DMS53 (cell line): ENCODE results near the gene HTR3D.
"Not testable (repeated sequence)": the region's sequence is repeated elsewhere in the genome, so short reads cannot be mapped to it uniquely, and the experiment has no call there.

Source experiments
- DNase-seq: peaks from one replicate; lab custom pipeline; 2025; lab: John Stamatoyannopoulos, UW

The HTR3D gene

DNA sequence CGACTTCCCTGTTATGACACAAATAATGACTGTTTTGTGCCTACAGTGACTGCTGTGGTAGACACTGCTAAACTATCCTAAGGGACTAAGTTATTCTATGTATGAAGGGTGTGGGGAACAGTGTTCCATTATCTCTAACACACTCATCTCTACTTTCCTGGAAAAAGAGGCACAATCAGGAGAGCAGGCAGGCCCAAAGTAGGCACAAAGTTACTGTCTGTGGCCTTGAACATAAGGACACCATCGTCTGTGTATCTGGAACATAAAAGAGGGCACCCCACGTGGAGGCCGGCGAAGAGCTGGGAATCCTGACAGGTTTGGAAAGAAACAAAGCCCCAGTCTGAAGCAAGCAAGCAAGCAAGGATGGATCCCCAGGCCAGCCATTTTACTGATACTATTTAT, 15.4 kb upstream of the HTR3D start:
- no peak for DNase-seq

DNA sequence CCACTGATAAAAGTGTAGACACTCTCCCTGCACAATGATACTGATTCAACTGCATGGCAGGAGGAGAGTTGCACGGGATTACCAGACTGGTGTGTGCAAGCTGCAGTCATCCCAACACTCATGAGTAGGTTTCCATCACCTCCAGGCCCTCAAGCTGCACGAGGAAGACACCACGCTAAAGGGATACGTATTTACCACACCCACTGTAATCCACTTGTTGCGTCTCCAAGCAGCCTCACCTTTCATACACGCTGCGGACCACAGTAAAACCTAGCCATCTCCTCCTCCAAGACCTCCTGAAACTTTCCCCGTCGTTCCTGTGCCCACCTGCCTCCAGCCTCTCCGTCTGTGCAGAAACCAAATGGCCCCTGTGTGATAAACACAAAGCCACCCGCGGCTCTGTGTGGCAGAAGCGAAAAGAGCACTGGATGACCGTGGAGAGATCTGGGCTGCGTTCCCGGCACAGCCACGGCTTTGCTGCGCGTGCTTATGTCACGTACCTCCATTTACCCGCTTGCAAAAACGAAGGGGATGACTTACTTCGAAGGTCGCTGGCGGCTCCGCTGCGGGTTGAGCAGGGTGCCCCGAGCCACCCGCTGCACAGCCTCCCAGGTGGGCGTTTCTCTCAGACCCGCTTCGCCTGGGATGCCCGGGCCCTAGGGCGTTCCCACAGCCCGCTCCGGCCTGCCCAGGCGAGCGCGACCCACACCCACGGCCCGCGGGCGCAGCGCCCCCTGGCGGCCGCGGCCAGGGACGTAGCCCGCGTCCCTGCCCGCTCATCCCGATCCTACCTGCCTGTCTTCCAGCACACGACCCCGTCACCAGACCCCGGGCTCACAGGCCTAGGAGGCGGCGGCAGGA, 14.5 kb upstream of the HTR3D start:
- peak; percentile 75 for DNase-seq

DNA sequence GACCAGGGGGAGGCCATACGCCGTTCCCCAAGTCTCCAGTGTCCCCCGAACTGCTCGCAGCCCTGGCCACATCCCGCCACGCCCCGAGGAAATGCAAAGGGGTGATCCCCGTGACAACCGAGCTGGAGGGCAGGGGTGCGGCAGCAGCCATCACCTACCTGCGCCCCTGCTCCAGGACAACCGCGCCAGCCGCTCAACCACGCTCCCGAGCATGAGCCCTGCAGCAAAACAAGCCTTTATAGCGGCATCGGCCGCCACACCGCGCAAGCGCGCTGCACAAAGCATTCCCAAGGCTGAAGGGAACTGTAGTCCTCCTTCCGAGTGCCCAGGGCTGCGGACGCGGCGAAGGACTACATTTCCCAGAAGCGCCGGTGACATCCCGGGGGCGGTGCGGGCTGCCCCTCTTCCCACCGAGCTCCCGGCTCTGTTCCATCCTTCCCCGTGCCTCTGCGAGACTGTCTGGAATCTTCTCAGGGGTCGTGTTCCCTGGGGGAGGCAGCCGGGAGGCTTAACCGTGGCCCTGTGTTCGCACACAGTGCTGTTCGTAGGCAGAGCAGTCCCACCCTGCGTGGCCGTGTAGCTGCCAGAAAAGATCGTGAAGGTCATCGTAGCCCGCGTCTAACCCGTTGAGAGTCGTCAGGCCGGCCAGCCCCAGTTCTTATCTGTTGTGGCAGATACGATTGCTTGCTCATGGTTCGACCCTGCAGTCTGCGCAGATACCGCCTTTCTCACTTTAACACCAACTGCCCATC, 13.7 kb upstream of the HTR3D start, which contains the start of gene ABCC5:
ABCC5 (minus strand) TSS at position 213 of the 752 bp plus-strand sequence. CDS start 3,492 bp downstream, outside the sequence.
- peak; percentile 93 for DNase-seq

DNA sequence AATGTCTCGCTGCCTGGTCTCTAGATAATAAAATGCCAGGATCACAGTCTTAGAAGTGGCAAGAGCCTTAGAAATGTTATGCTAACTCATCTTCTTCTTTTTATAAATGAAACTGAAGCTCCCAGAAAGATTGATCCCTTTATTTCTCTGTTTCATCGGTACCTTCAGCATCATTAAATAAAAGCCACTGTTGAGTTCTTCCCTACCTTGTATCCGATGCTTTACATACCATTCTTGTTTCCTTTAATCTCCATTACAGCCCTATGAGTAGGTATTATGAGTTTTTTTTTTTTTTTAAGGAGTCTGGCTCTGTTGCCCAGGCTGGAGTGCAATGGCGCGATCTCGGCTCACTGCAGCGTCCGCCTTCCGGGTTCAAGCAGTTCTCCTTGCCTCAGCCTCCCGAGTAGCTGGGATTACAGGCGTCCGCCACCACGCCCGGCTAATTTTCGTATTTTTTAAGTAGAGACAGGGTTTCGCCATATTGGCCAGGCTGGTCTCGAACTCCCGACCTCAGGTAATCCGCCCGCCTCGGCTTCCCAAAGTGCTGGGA, 13.0 kb upstream of the HTR3D start:
- no peak for DNase-seq

DNA sequence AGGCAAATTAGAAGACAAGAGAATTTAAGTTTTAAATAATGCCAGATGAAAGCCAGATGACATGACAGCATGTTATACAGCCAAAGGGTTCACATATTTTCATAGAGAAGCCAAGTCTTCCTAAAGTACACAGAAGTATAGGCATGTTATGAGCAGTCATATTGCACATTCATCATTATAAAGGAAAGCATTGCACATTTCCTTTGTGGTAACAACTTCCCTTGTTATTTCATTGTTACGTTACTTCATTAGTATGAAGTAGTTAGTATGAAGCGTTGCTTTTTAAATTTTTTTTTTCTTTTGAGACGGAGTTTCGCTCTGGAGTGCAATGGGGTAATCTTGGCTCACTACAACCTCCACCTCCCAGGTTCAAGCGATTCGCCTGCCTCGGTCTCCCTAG, 9.2 kb upstream of the HTR3D start:
- no peak for DNase-seq

DNA sequence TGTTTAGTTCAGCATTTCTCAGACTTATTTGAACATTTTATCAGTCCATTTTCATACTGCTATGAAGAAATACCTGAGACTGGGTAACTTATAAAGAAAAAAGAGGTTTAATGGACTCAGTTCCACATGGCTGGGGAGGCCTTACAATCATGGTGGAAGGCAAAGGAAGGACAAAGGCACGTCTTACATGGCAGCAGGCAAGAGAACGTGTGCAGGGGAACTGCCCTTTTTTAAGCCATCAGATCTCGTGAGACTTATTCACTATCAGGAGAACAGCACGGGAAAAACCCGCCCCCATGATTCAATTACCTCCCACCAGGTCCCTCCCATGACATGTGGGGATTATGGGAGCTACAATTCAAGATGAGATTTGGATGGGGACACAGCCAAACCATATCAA, 6.3 kb upstream of the HTR3D start:
- DNase-seq, result not testable (repeated sequence)

DNA sequence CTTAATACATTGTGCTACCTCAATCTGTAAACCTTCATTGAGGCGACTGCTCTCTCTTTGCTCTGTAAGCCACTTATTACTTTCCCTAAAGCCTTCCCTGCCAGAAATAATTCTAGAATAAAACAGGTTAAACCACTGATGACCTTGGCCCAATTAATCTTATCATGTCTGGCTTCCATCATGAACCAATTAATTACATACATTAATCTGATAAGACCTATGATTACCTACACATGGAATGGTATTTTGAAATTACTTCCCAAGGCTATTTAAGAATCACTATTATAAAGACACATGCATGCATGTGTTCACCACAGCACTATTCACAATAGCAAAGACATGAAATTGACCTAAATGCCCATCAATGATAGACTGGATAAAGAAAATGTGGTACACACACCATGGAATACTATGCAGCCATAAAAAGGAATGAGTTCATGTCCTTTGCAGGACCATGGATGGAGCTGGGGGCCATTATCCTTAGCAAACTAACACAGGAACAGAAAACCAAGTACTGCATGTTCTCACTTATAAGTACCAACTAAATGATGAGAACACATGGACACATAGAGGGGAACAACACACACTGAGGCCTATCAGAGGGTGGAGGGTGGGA, 3.2 kb upstream of the HTR3D start:
- not testable (repeated sequence) for DNase-seq

DNA sequence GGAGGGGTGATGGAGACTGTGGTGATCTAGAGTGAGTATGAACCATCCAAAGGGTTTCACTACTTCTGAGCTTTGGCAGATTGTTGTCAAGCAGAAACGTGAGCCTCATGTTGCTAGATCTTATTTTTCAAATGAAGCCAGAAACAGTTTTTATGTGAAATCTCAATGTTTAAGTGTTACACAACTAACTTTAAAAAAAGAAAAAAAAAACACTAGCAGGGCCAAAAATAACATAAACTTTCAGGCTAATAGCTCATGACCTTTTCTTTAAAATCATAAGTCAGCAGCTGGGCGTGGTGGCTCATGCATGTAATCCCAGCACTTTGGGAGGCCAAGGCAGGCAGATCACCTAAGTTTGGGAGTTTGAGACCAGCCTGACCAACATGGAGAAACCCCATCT, 2.1 kb upstream of the HTR3D start:
- DNase-seq, result no peak

DNA sequence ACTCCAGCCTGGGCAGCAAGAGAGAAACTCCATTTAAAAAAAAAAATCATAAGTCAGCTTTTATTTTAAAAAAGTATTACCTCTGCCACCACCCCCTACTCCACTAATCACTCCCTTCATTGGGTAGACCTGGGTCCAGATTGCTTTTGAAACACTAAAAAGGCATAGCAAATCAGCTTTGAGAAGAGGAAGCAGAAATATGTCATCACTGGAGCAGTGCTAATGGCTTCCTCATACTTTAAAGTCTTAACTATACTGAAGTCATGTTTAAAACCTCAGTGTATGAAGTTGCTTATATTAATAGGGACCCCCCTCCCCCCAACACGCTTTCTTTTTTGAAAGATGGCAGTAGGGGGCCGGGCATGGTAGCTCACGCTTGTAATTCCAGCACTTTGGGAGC, 1.0 kb upstream of the HTR3D start:
- no peak for DNase-seq

DNA sequence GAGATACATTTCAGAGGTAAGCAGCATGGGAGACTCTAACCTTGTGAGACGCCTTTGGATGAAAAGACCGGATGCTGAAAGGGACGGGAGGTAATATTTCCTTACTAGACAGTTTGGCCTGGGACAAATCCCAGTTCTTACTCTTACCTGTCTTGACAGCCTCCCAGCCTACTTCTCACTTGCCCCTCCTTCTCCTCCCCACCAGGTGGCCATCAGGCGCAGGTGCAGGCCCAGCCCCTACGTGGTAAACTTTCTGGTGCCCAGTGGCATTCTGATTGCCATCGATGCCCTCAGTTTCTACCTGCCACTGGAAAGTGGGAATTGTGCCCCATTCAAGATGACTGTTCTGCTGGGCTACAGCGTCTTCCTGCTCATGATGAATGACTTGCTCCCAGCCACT, 6.3 kb downstream of the HTR3D start:
- DNase-seq, result peak; percentile 24

DNA sequence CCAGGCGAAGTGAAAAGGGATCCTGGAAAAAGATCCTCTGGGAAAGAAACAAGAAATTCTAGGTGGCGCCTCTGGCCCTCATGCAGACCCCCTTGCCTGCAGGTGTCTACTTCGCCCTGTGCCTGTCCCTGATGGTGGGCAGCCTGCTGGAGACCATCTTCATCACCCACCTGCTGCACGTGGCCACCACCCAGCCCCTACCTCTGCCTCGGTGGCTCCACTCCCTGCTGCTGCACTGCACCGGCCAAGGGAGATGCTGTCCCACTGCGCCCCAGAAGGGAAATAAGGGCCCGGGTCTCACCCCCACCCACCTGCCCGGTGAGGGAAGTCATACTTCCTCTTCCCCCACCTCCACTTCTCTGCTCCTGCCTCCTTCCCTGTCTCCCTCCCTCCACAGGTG, 6.8 kb downstream of the HTR3D start:
- DNase-seq, result not testable (repeated sequence)

DNA sequence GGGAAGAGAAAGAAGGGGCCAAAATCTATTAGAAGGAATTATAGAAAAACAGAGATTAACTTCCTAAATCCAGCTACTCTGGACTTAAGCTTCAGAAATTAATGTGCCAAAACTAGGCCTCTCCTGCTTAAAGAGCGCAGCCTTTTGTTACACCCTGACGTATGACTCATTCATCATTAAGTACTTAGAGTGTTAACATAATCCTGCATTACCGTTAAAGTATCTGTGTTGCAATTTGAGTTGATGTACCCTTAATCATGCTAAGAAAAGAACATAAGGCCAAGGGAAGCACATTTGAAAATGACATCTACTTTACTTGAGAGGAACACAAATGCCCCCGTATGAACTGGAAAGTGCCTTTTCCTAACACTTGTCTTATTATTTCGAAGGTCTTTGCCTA, 7.9 kb downstream of the HTR3D start:
- peak; percentile 62 for DNase-seq

DNA sequence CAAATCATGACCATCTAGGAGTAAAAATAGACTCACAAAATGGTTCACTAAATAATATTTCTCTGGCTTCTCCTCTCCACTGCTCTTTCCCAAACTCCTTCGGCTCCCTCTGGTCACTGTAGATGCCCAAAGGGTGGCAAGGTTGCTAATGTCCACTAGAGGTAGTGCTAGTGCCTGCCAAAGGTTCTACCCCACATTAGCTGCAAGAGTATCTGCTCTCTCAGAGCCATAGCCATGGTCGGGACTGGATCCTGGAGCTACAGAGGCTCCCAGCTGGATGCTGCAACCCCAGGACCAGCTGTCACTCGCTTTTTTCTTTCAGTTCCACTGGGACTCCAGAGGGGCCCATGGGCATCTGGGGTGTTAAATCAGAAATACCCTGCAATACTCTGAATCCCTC, 8.5 kb downstream of the HTR3D start:
- peak; percentile 74 for DNase-seq

DNA sequence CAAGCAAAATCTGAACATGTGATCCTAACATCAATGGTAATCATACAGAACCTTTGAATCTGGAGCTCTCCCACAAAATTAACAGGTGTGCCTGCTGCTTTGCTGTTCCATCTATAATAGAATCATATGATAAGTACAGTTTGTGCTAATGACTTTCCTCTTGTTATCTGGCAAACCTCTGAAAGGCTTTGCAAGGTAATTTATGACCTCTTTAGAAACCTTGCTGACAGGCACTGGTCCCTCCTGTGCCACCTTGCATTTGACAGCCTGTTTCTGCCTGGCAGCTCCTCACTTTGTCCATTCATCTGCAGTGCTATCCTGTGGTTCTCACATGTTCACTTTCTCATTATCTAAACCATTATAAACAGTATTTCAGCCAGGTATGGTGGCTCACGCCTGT, 11.1 kb downstream of the HTR3D start:
- no peak for DNase-seq

DNA sequence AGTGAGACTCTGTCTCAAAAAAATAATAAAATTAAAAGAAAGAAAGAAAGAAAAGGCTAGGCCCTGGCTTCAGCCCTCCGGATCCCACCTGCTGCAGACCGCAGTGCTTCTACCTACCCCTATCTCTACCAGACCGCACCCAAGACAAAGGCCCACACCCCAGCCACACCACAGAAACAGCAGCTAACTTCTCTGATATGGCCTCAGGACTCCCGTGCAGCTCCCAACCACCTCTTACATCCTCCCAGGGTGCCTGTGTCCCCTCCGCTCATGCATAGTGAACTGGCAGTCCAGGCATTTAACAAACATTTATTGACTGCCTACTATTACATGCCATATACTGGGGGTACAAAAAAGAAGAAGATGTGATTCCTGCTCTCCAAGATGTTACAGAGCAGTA, 14.5 kb downstream of the HTR3D start:
- no peak for DNase-seq

DNA sequence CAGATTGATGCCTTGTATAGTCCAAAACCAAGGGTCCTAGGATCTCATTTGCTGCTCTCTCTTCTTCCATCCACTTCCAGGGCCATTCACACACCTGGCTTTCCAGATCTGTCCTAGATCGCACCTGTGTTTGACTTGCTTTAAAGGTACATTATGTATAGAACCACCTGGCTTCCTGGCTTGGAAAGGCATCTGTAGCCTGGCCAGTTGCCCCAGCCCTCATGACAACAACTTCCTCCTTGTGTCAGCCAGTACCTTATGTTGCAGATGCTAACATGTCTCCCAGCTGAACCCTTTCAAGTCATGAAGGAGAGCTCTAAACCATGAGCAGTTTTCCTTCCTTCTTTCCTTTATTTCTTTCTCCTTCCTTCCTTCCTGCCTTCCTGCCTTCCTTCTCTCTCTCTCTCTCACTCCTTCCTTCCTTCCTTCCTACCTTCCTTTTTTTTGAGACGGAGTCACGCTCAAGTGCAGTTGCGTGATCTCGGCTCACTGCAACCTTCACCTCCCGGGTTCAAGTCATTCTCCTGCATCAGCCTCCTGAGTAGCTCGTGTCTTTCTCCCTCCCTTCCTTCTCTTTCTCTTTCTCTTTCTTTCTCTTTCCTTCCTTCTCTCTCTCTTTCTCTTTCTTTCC, 18.8 kb downstream of the HTR3D start:
- DNase-seq, result peak; percentile 89

DNA sequence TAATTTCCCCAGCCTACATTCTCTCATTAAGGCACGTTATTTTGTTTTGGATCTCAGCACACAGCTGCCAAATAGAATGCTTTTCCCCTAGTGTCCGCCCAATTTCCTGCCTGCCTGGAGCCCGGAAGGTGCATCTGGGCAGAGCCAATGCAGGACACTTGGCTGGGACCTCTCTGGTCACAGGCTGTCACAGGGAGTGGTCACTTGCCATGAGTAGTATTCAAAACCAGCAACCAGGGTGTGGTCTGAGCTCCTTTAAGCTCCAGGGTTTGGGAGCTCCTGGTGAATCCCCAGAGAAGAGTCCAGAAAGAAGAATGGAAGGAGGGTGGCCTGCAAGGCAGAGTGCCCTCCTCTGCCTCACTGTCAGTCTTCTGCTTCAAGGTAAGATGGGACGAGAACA, 21.2 kb downstream of the HTR3D start, which contains the start of gene HTR3C:
HTR3C (plus strand) TSS at position 281 of the 400 bp plus-strand sequence; CDS start at position 315, 34 bp downstream.
- DNase-seq, result no peak

DNA sequence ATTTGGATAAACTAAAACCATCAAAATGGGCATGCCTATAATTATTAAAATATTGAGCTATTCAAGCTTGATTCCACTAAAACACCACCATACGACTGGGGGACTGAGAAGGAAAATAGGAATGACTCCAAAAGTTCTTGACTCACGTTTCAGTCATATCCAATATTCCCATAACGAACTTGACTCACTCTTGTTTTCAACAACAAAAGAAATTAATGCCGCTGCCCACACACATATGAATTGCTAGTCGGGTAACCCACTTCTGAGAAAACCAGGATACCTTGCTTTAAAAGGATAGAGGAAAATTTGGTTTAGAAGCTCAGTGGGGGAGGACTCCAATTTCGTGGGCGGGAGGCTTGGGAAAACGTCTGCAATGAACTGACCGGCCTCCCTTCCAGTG, 26.5 kb downstream of the HTR3D start:
- DNase-seq, result no peak

DNA sequence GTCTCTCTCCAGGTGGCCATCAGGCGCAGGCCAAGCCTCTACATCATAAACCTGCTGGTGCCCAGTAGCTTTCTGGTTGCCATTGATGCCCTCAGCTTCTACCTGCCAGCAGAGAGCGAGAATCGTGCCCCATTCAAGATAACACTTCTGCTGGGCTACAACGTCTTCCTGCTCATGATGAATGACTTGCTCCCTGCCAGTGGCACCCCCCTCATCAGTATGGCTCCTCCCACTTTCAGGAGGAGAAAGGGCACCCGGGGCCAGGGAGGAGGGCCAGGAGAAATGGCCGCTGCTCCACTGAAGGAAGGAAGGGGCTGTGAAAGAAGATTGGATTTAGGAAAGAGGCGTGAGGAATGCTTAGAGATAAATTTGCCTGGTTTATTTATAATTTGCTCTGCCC, 27.9 kb downstream of the HTR3D start:
- DNase-seq, result no peak

DNA sequence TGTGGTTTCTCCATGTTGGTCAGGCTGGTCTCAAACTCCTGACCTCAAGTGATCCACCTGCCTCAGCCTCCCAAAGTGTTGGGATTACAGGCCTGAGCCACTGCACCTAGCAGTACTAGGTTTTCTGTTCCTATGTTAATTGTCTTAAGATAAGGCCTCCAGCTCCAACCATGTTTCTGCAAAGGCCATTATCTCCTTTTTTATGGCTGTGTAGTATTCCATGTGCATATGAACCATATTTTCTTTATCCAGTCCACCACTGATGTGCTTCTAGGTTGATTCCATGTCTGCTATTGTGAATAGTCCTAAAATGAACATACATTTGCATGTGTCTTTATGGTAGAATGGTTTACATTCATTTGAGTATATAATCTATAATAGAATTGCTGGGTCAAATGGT, 31.1 kb downstream of the HTR3D start:
- no peak for DNase-seq

DNA sequence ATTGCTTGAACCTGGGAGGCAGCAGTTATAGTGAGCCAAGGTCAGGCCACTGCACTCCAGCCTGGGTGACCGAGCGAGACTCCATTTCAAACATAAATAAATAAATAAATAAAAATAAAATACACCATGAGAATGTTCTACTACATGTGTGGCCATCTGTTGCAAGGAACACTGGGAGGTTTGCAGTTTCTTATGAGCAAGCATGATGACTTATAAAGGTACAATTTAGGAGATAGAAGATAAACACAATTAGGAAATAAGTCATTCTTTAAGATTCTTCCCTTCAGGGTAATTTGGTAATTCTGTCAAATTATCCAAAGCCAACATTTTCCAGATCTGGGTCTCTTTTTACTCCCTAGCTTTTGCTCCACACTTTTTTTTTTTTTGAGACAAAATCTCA, 34.7 kb downstream of the HTR3D start:
- no peak for DNase-seq

DNA sequence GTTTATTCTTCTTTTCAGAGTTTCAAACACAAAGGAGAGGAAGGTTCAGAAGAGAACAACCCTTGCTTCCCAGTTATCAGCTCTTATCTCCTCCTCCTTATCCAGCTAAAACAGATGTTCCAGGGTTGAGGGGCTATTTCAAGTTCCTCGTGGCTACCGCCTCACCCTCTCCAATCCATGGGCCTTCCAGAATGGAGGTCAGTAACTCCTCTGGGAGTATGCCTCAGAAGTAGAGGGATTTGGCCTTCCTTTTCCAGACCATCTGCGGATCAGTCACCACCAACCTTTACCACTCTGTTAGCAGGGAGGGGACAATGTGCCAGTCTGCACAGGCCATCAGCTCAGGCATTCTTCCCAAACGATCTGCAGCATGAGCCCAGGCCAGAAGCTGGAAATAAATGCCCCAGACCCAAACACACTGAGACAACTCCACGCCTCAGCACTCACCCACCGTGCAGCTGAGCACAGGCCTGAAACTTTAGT, 36.1 kb downstream of the HTR3D start:
- no peak for DNase-seq
